Astrocyte (in vitro differentiated cells and primary cell): Measurements from ENCODE around the gene PLD5.

ENCODE experiments used
- EZH2 ChIP-seq: IDR thresholded peaks from 2 replicates; pipeline ENCODE4 v1.6.1; 2012; ENCODE audit warnings: mild to moderate bottlenecking, low read length, inconsistent platforms; ENCODE audit not compliant: insufficient read depth
- TF ChIP-seq, protein P1 (sequence below): IDR thresholded peaks from 2 replicates; pipeline ENCODE4 v1.5.1; 2011; ENCODE audit warnings: low read depth, mild to moderate bottlenecking, inconsistent platforms, low read length, moderate library complexity; ENCODE audit not compliant: insufficient read depth

DNA sequence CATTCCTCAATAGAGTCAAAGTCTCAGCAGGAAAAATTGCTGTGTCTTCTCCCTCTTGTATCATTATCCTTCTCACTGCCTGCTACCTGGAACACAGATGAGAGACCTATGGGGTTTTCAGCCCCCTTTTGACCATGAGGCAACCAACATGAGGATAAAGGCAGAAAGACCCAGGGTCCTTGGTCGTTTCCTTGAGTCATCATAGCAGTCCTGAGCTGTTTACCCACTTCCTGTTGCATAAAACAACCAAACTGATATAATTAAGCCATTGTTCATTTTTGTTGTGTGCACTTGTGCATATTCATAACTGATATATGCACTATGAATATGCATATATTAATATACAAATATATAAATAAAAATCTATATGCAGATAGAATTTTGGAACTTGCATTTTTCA lies 337.3 kb downstream of the PLD5 start:
- TF ChIP-seq, protein P1, sequence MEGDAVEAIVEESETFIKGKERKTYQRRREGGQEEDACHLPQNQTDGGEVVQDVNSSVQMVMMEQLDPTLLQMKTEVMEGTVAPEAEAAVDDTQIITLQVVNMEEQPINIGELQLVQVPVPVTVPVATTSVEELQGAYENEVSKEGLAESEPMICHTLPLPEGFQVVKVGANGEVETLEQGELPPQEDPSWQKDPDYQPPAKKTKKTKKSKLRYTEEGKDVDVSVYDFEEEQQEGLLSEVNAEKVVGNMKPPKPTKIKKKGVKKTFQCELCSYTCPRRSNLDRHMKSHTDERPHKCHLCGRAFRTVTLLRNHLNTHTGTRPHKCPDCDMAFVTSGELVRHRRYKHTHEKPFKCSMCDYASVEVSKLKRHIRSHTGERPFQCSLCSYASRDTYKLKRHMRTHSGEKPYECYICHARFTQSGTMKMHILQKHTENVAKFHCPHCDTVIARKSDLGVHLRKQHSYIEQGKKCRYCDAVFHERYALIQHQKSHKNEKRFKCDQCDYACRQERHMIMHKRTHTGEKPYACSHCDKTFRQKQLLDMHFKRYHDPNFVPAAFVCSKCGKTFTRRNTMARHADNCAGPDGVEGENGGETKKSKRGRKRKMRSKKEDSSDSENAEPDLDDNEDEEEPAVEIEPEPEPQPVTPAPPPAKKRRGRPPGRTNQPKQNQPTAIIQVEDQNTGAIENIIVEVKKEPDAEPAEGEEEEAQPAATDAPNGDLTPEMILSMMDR, result no peak
- TF ChIP-seq EZH2, result no peak
